Measurements from ENCODE around the gene TPSB2.

- TF ChIP-seq EZH2 (IDR thresholded peaks at IDR 0.05; ENCODE audit: insufficient read depth, poor library complexity, severe bottlenecking) (no peak), EZH2phosphoT487 (IDR thresholded peaks at IDR 0.05; ENCODE audit: insufficient read depth, low read depth) (no peak)
Observed at GRCh38 chr16:1222553-1223354, 7.2 kb downstream of the TPSB2 start.

Data from GM23248 (cell line).